ENCODE results near the gene PRR20C. TPM values are rescaled to one million over a fixed set of nuclear protein-coding genes. Genes with fewer than 3 reads are reported as not detected.
"Not testable (repeated sequence)": the region's sequence is repeated elsewhere in the genome, so short reads cannot be mapped to it uniquely, and the experiment has no call there.

PRR20C gene
- total and polyA plus RNA-seq, 10 donors = not detected

DNA sequence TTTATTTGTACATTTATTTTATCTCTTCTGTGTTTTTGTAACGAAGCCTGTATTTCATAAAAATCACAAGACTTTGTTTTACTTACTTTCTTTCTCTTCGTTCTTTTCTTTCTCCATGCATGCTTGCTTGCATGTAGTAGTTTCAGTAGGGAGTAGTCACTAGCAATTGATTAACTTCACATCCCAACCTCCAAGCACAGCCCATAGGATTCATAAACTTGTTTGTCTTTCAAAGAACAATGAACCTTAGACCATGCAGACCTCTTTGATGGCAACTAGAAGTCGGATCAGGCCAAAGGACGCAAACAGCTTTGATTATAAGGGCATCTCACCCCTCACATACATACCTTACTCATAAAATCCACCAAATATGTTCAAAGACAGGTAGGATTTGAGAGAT lies 16.3 kb upstream of the PRR20C start:
- Histone ChIP-seq H3K36me3 (no peaks in the 10 kb centered on the region), H3K9me3 (peaks cover 0 to 9% (median 0%) of the 10 kb centered on the region in 8 donors), H3K27ac (no peak overlapping the region), H3K4me1 (no peaks in the 10 kb centered on the region), H3K27me3 (replicated peaks in 1 of 7) (no peaks in the 10 kb centered on the region), H3K4me3 (no peak overlapping the region)
- DNase-seq = no peak
- intact Hi-C loops (cut with DNase I; ENCODE audit: low total_unique reads) = no loop called here
- TF ChIP-seq, protein P1, sequence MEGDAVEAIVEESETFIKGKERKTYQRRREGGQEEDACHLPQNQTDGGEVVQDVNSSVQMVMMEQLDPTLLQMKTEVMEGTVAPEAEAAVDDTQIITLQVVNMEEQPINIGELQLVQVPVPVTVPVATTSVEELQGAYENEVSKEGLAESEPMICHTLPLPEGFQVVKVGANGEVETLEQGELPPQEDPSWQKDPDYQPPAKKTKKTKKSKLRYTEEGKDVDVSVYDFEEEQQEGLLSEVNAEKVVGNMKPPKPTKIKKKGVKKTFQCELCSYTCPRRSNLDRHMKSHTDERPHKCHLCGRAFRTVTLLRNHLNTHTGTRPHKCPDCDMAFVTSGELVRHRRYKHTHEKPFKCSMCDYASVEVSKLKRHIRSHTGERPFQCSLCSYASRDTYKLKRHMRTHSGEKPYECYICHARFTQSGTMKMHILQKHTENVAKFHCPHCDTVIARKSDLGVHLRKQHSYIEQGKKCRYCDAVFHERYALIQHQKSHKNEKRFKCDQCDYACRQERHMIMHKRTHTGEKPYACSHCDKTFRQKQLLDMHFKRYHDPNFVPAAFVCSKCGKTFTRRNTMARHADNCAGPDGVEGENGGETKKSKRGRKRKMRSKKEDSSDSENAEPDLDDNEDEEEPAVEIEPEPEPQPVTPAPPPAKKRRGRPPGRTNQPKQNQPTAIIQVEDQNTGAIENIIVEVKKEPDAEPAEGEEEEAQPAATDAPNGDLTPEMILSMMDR (IDR thresholded peaks at IDR 0.05 in 8 of 11, conservative IDR thresholded peaks at IDR 0.05 in 3 of 11) = no peak
- 67 to 78% (median 76%) methylated on average over 4 of the region's 4 CpGs for WGBS, 5 donors

DNA sequence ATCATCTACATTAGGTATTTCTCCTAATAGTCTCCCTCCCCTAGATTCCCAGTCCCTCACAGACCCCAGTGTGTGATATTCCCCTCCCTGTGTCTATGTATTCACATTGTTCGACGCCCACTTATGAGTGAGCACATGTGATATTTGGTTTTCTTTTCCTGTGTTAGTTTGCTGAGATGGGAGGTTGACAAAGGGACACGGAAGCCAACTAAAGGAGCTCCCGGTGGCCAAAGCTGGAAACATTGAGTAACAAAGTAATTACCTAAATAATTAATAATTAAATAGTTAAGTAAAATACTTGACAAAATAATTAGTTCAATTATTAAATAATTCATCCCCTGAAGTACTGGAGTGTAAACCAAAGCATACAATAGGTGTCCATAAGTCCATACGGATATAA lies 14.9 kb upstream of the PRR20C start:
- whole genome bisulfite sequencing, 5 donors = 88 to 96% (median 91%) methylated on average over 5 of the region's 5 CpGs

DNA sequence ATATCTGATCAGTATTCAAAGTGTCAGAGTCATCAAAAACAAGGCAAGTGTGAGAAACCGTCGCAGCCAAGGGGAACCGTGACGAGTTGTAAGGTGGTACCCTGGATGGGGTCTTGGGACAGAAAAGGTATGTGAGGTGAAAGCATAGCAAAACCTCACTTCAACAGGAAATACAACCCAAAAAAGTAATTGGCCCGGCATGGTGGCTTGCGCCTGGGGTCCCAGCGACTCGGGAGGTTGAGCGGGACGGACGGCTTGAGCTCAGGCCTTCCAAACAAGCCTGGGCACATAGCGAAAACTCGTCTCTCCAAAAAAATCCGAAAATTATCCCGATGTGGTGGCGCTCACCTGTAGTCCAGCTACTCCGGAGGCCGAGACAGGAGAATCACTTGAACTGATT lies 14.1 kb upstream of the PRR20C start:
- H3K4me3 ChIP-seq; H3K4me1 ChIP-seq; H3K36me3 ChIP-seq; DNase-seq; intact Hi-C loops (cut with DNase I; ENCODE audit: low total_unique reads); H3K27me3 ChIP-seq (replicated peaks in 1 of 7); H3K9me3 ChIP-seq; H3K27ac ChIP-seq: not testable (repeated sequence)
- 83 to 99% (median 96%) methylated on average over 1 to 13 of the region's 18 CpGs for WGBS, 5 donors

More for the DNA sequence above, 14.9 kb upstream of the PRR20C start:
- Histone ChIP-seq H3K4me1 (no peaks in the 10 kb centered on the region), H3K4me3 (no peak overlapping the region), H3K36me3 (no peaks in the 10 kb centered on the region), H3K27me3 (replicated peaks in 1 of 7) (no peaks in the 10 kb centered on the region), H3K9me3 (peaks cover 0 to 8% (median 0%) of the 10 kb centered on the region in 8 donors), H3K27ac (no peak overlapping the region)
- TF ChIP-seq, protein P1 (IDR thresholded peaks at IDR 0.05 in 8 of 11, conservative IDR thresholded peaks at IDR 0.05 in 3 of 11) = no peak
- TF ChIP-seq POLR2AphosphoS5 (IDR thresholded peaks at IDR 0.05) (no peak), POLR2A (IDR thresholded peaks at IDR 0.05) (no peak)
- DNase-seq = no peak
- intact Hi-C loops (cut with DNase I; ENCODE audit: low total_unique reads) = no loop called here

DNA sequence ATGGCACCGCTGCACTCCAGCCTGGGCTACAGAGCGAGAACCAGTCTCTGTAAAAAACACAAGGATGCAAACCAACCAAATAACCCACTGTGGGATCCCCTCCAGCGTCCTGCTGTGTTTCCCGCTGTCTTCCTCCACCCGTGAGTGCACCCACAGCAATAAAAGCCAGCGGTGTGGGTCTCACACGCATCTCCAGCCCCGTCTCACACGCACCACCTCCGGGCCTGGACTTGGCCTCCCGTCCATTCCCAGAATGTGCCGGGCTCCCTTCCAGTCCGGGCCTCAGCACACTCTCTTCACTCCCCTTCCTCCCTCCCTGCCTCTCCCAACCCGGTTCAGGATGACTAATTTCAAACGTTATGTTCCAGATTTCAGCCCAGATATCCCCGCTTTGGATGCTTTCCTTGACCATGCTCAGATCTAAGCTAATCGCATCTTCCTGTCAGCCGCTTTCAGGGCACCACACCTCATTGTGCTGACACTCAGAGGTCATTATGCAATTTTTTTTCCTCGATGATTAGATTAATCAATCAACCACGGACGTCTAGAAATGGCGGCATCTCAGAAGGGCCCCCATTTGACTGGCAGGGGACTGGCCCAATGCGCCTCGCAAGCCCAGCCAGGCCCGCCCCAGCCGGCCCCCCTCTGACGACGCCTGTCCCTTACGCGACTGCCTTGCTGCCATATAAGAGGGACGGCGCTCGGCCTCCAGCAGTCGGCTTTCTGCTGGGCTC lies 13.5 kb upstream of the PRR20C start, which contains the start of gene PRR20A:
Gene PRR20A, plus strand, starts transcription at position 684 of the 734 bp plus-strand sequence. CDS start 387 bp downstream, outside the sequence.
- WGBS, 5 donors = 90 to 95% (median 93%) methylated on average over 10 to 15 of the region's 34 CpGs
- H3K27ac ChIP-seq; H3K36me3 ChIP-seq; H3K27me3 ChIP-seq (replicated peaks in 1 of 7); intact Hi-C loops (cut with DNase I; ENCODE audit: low total_unique reads); H3K9me3 ChIP-seq; DNase-seq; H3K4me3 ChIP-seq; H3K4me1 ChIP-seq: not testable (repeated sequence)

DNA sequence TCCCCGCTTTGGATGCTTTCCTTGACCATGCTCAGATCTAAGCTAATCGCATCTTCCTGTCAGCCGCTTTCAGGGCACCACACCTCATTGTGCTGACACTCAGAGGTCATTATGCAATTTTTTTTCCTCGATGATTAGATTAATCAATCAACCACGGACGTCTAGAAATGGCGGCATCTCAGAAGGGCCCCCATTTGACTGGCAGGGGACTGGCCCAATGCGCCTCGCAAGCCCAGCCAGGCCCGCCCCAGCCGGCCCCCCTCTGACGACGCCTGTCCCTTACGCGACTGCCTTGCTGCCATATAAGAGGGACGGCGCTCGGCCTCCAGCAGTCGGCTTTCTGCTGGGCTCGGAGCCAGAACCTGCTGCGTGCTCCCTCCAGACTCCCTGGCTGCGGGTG lies 6.7 kb upstream of the PRR20C start, which contains the start of gene PRR20B:
Gene PRR20B, plus strand, starts transcription at position 301 of the 400 bp plus-strand sequence. CDS start 387 bp downstream, outside the sequence.
- H3K27ac ChIP-seq; H3K36me3 ChIP-seq; H3K27me3 ChIP-seq (replicated peaks in 1 of 7); intact Hi-C loops (cut with DNase I; ENCODE audit: low total_unique reads); H3K9me3 ChIP-seq; H3K4me1 ChIP-seq; H3K4me3 ChIP-seq; DNase-seq: not testable (repeated sequence)
- WGBS, 5 donors = no CpG with 5 or more reads among the region's 22 CpGs

DNA sequence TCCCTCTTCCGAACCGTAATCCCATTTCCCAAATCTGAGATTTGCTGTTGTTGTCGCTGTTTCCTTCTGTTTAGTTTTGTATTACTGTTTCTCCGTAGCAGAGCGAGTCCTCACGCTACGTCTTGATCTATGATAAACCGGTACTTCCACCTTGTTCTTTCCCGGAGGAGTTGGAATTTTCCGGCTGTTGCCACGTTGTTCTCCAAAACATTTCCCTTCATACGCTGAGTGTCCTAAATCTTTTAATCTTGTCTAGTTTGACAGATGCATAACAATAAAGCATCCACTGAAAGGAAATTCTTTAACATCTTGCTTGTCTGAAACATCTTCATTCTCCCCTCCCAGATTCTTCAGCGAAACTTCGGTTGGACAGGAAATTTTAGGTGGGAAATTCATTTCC lies 5.8 kb upstream of the PRR20C start:
- H3K4me1 ChIP-seq; H3K36me3 ChIP-seq; H3K27me3 ChIP-seq (replicated peaks in 1 of 7); intact Hi-C loops (cut with DNase I; ENCODE audit: low total_unique reads); H3K9me3 ChIP-seq; DNase-seq; H3K27ac ChIP-seq; H3K4me3 ChIP-seq: not testable (repeated sequence)
- WGBS, 5 donors = 92 to 95% (median 94%) methylated on average over 6 to 10 of the region's 14 CpGs

DNA sequence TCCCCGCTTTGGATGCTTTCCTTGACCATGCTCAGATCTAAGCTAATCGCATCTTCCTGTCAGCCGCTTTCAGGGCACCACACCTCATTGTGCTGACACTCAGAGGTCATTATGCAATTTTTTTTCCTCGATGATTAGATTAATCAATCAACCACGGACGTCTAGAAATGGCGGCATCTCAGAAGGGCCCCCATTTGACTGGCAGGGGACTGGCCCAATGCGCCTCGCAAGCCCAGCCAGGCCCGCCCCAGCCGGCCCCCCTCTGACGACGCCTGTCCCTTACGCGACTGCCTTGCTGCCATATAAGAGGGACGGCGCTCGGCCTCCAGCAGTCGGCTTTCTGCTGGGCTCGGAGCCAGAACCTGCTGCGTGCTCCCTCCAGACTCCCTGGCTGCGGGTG lies 6.5 kb downstream of the PRR20C start, which contains the start of gene PRR20D:
Gene PRR20D, plus strand, starts transcription at position 301 of the 400 bp plus-strand sequence. CDS start 387 bp downstream, outside the sequence.
- H3K9me3 ChIP-seq; H3K36me3 ChIP-seq; H3K27me3 ChIP-seq (replicated peaks in 1 of 7); DNase-seq; H3K4me1 ChIP-seq; H3K4me3 ChIP-seq; intact Hi-C loops (cut with DNase I; ENCODE audit: low total_unique reads); H3K27ac ChIP-seq: not testable (repeated sequence)
- no CpG with 5 or more reads among the region's 22 CpGs for WGBS, 5 donors

DNA sequence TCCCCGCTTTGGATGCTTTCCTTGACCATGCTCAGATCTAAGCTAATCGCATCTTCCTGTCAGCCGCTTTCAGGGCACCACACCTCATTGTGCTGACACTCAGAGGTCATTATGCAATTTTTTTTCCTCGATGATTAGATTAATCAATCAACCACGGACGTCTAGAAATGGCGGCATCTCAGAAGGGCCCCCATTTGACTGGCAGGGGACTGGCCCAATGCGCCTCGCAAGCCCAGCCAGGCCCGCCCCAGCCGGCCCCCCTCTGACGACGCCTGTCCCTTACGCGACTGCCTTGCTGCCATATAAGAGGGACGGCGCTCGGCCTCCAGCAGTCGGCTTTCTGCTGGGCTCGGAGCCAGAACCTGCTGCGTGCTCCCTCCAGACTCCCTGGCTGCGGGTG lies 13.0 kb downstream of the PRR20C start, which contains the start of gene PRR20E:
Gene PRR20E, plus strand, starts transcription at position 301 of the 400 bp plus-strand sequence. CDS start 387 bp downstream, outside the sequence.
- H3K27me3 ChIP-seq (replicated peaks in 1 of 7); H3K4me3 ChIP-seq; DNase-seq; H3K36me3 ChIP-seq; H3K9me3 ChIP-seq; intact Hi-C loops (cut with DNase I; ENCODE audit: low total_unique reads); H3K27ac ChIP-seq; H3K4me1 ChIP-seq: not testable (repeated sequence)
- WGBS, 5 donors = no CpG with 5 or more reads among the region's 22 CpGs
